Activated B cell treated with CpG ODN at 0.5 μM for 24 hours (primary cell): ENCODE data around the gene ABCA1. TPM values are rescaled to one million over a fixed set of nuclear protein-coding genes. Genes with fewer than 3 reads are reported as not detected.

Source experiments
- ATAC-seq: fragments of 200-7000 bp; cut with Tn5 transposase; one replicate; pipeline ENCODE4 v1.10.0; 2021; ENCODE audit warnings: low read depth, mild to moderate bottlenecking, moderate library complexity
- CTCF ChIA-PET: fragments of 350-600 bp; sonication (Branson Sonifier 250); formaldehyde crosslinking; loops from one replicate; lab custom pipeline; 2021; ENCODE audit warnings: antibody characterized with exemption; lab: Charles Lee
- POLR2A ChIA-PET: fragments of 350-600 bp; sonication (Branson Sonifier 250); formaldehyde crosslinking; loops from one replicate; lab custom pipeline; 2021; ENCODE audit warnings: antibody characterized with exemption; lab: Charles Lee
- DNase-seq: peaks from one replicate; pipeline ENCODE4 v3.0.0; 2022
- H3K27ac Mint-ChIP-seq: one replicate; pipeline ENCODE4 v1.8.0; 2020; ENCODE audit warnings: mixed read lengths
- H3K27me3 Mint-ChIP-seq: one replicate; pipeline ENCODE4 v1.8.0; 2021; ENCODE audit warnings: mixed read lengths
- H3K36me3 Mint-ChIP-seq: one replicate; pipeline ENCODE4 v1.8.0; 2021; ENCODE audit warnings: low read depth, mixed read lengths
- H3K4me1 Mint-ChIP-seq: one replicate; pipeline ENCODE4 v1.8.0; 2021; ENCODE audit warnings: mixed read lengths
- H3K4me3 Mint-ChIP-seq: one replicate; pipeline ENCODE4 v1.8.0; 2020; ENCODE audit warnings: mild to moderate bottlenecking, mixed read lengths
- H3K9me3 Mint-ChIP-seq: one replicate; pipeline ENCODE4 v1.8.0; 2020; ENCODE audit warnings: mixed read lengths
- CTCF ChIP-seq: fragments of 200-600 bp; IDR thresholded peaks from one replicate; pipeline ENCODE4 v1.8.0; 2022; ENCODE audit warnings: antibody characterized with exemption, mild to moderate bottlenecking
- intact Hi-C: fragments of 100-400 bp; cut with micrococcal nuclease; formaldehyde crosslinking; loops from one replicate; pipeline ENCODE4 v1.15.1; 2024
- total RNA-seq: library from RNA; stranded (reverse); gene quantifications from 2 replicates; pipeline ENCODE4 v1.2.3, GENCODE V29; 2022

The ABCA1 gene
- total RNA-seq, 1 donor from 2014 or later: 2.3 TPM

DNA sequence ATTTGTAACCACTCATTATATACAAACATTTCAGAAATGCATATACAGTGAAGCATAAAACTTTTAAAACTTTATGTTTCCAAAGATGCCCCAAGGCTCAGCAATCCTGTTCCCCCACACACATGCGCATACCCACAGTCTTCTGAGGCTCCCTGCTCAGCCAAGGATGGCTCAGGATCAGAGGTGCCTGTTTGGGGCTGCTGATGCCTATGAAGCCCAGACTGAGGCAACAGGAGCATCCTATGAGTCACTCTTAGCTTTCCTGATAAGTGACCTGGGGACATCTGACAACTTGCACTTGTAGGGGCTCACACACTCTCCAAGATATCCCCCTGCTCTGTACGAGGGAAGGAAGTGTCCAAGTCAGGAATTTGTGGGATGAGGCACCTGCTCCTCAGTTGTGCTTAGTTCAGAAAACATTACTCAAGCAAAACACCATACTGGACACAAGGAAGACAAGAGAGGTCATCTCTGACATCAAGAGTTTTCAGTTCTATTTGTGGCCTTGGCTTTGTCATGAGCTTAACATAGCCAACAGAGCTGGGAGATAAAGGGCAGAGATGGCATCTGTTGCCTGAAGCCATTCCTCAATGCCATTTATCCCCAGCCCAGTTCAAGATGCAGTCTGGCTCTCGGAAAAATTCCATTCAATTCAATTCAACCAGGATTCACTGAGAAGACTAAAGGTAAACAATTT is 101.7 kb downstream of the ABCA1 start:
- H3K27ac Mint-ChIP-seq: no peak overlapping the region
- no peaks in the 10 kb centered on the region for H3K27me3 Mint-ChIP-seq
- ATAC-seq: no peak
- DNase-seq: no peak
- H3K4me1 Mint-ChIP-seq: no peaks in the 10 kb centered on the region
- ChIA-PET CTCF (no interaction called here), POLR2A (no interaction called here)
- intact Hi-C loops: no loop called here
- peaks cover 92% of the 10 kb centered on the region for H3K36me3 Mint-ChIP-seq
- H3K4me3 Mint-ChIP-seq: no peak overlapping the region
- H3K9me3 Mint-ChIP-seq: no peaks in the 10 kb centered on the region
- TF ChIP-seq CTCF: no peak

- intact Hi-C loops: no loop called here
- ChIA-PET CTCF (no interaction called here), POLR2A (no interaction called here)
- no peaks in the 10 kb centered on the region for H3K27me3 Mint-ChIP-seq
- peaks cover 90% of the 10 kb centered on the region for H3K36me3 Mint-ChIP-seq
- DNase-seq: no peak
- no peaks in the 10 kb centered on the region for H3K4me1 Mint-ChIP-seq
- no peak for ATAC-seq
- TF ChIP-seq CTCF: no peak
- no peaks in the 10 kb centered on the region for H3K9me3 Mint-ChIP-seq
- no peak overlapping the region for H3K4me3 Mint-ChIP-seq
- H3K27ac Mint-ChIP-seq: no peak overlapping the region
Measured at GRCh38 chr9:104820336-104820735, 107.6 kb downstream of the ABCA1 start.

GRCh38 chr9:104819033-104819432 is 108.9 kb downstream of the ABCA1 start:
- H3K9me3 Mint-ChIP-seq: no peaks in the 10 kb centered on the region
- TF ChIP-seq CTCF: no peak
- no peak overlapping the region for H3K27ac Mint-ChIP-seq
- peaks cover 89% of the 10 kb centered on the region for H3K36me3 Mint-ChIP-seq
- POLR2A ChIA-PET: no interaction called here
- no peaks in the 10 kb centered on the region for H3K27me3 Mint-ChIP-seq
- H3K4me1 Mint-ChIP-seq: no peaks in the 10 kb centered on the region
- CTCF ChIA-PET: no interaction called here
- ATAC-seq: no peak
- no peak overlapping the region for H3K4me3 Mint-ChIP-seq
- intact Hi-C loops: no loop called here
- no peak for DNase-seq

DNA sequence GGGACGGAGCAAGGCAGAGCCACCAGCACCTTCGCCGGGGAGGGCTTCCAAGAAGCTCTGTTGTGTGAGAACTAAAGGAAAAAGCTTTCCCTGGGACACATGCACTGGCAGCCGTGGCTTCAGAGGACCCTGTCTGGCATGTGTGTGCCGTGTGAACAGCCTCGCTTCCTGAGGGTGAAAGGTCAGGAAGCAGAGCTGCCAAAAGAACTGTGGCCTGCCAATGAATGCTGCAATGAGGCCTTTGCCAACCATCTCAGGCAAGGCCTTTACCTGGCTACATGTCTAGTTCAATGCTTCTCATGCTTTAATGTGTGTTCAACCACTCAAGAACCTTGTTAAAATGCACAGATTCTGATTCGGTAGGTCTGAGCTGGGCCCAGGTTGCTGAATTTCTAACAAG is 110.5 kb downstream of the ABCA1 start:
- peaks cover 88% of the 10 kb centered on the region for H3K36me3 Mint-ChIP-seq
- H3K9me3 Mint-ChIP-seq: no peaks in the 10 kb centered on the region
- no peaks in the 10 kb centered on the region for H3K4me1 Mint-ChIP-seq
- ChIA-PET POLR2A (no interaction called here), CTCF (no interaction called here)
- no peak overlapping the region for H3K4me3 Mint-ChIP-seq
- H3K27me3 Mint-ChIP-seq: no peaks in the 10 kb centered on the region
- ATAC-seq (no peak), DNase-seq (no peak)
- H3K27ac Mint-ChIP-seq: no peak overlapping the region
- no peak for TF ChIP-seq CTCF
- intact Hi-C loops: no loop called here

- Mint-ChIP-seq H3K27me3 (no peaks in the 10 kb centered on the region), H3K9me3 (no peaks in the 10 kb centered on the region), H3K36me3 (peaks cover 93% of the 10 kb centered on the region), H3K4me1 (no peaks in the 10 kb centered on the region), H3K27ac (no peak overlapping the region), H3K4me3 (no peak overlapping the region)
- intact Hi-C loops: no loop called here
- DNase-seq: no peak
- ATAC-seq: no peak
- CTCF ChIA-PET: no interaction called here
- POLR2A ChIA-PET: no interaction called here
- no peak for TF ChIP-seq CTCF
Measured at GRCh38 chr9:104815851-104816565, 111.9 kb downstream of the ABCA1 start.
